Immature natural killer cell (primary cell): ENCODE results near the gene FKBP10. TPM values are rescaled to one million over a fixed set of nuclear protein-coding genes. Genes with fewer than 3 reads are reported as not detected.
"Not testable (repeated sequence)": the region's sequence is repeated elsewhere in the genome, so short reads cannot be mapped to it uniquely, and the experiment has no call there.

Experiments used
- DNase-seq, 3 donors: peaks; one replicate each; pipeline ENCODE4 v3.0.0; 2022; ENCODE audit warnings: mixed read lengths in 1 of 3
- H3K27ac Mint-ChIP-seq, 6 donors: one replicate each; pipeline ENCODE4 v1.8.0; 2020; ENCODE audit warnings: mixed read lengths in 6 of 6, mild to moderate bottlenecking in 5 of 6, inconsistent platforms in 4 of 6, moderate library complexity in 3 of 6
- H3K27me3 Mint-ChIP-seq, 3 donors: one replicate each; pipeline ENCODE4 v1.8.0; 2020 to 2021; ENCODE audit warnings: low read depth in 3 of 3, mild to moderate bottlenecking in 3 of 3, mixed read lengths in 3 of 3, moderate library complexity in 3 of 3, inconsistent platforms in 1 of 3
- H3K36me3 Mint-ChIP-seq, 3 donors: one replicate each; pipeline ENCODE4 v1.8.0; 2020; ENCODE audit warnings: mixed read lengths in 3 of 3, inconsistent platforms in 2 of 3, mild to moderate bottlenecking in 2 of 3
- H3K4me1 Mint-ChIP-seq, 2 donors: one replicate each; pipeline ENCODE4 v1.8.0; 2020; ENCODE audit warnings: inconsistent platforms in 2 of 2, mild to moderate bottlenecking in 2 of 2, mixed read lengths in 2 of 2, moderate library complexity in 1 of 2
- H3K4me3 Mint-ChIP-seq, 5 donors: one replicate each; pipeline ENCODE4 v1.8.0; 2020; ENCODE audit warnings: mild to moderate bottlenecking in 5 of 5, mixed read lengths in 5 of 5, inconsistent platforms in 3 of 5, moderate library complexity in 3 of 5
- H3K9me3 Mint-ChIP-seq, 6 donors: one replicate each; pipeline ENCODE4 v1.8.0; 2020; ENCODE audit warnings: mild to moderate bottlenecking in 6 of 6, mixed read lengths in 6 of 6, inconsistent platforms in 4 of 6, moderate library complexity in 3 of 6
- polyA plus RNA-seq, 3 donors: library from polyadenylated mRNA; unstranded; fragments of 300-500 nt; fragmentation: Illumina TruSeq; gene quantifications; one replicate each; pipeline ENCODE4 v1.2.3, GENCODE V29; 2021

FKBP10 gene
- polyA plus RNA-seq, 3 donors from 2014 or later = 0.43 to 0.71 TPM; not detected in 1

- H3K4me1 Mint-ChIP-seq = no peaks in the 10 kb centered on the region
- no peak overlapping the region for H3K27ac Mint-ChIP-seq
- H3K36me3 Mint-ChIP-seq = peaks cover 0 to 6% (median 0%) of the 10 kb centered on the region in 3 donors
- no peaks in the 10 kb centered on the region for H3K9me3 Mint-ChIP-seq
- no peak for DNase-seq
- H3K27me3 Mint-ChIP-seq = peaks cover 0 to 2% (median 1%) of the 10 kb centered on the region in 3 donors
- no peak overlapping the region for H3K4me3 Mint-ChIP-seq
These were observed 12.5 kb downstream of the FKBP10 start for GRCh38 chr17:41825175-41825845.

GRCh38 chr17:41829961-41830360 is 17.2 kb downstream of the FKBP10 start:
- not testable (repeated sequence) for H3K4me1 Mint-ChIP-seq, H3K4me3 Mint-ChIP-seq, H3K9me3 Mint-ChIP-seq, DNase-seq, H3K27me3 Mint-ChIP-seq, H3K27ac Mint-ChIP-seq
- peaks cover 0 to 13% (median 0%) of the 10 kb centered on the region in 3 donors for H3K36me3 Mint-ChIP-seq

DNA sequence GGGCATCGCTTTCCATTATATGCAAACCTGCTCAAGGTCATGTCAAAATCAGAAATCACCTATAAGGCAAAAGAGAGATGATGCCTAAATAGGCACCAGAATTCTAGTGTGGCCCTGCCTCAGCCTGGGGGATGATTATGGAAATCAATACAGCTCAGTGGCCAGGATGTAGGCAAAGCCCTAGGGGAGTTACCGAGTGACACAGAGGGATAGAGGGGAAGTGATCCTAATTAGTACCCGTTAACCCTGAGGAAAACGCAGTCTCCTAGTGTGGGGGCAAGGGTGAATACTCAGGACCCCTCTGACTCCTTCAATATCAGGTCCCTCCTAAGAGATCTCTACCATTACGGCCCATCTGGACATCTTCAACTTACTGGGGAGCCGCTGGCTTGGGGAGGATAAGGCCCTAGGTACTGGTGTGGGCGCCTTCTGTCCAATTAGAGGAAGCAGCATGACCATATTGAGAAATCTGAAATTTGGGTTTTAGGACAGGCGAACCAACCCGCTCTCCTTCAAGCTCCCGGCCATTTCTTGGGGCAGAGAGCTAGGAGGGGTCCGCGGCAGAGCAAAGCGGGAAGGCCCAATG is 22.5 kb downstream of the FKBP10 start:
- DNase-seq = no peak
- Mint-ChIP-seq H3K27ac (peak overlapping the region in 1 of 6 donors; percentile 40), H3K36me3 (peaks cover 0 to 7% (median 0%) of the 10 kb centered on the region in 3 donors), H3K27me3 (peaks cover 2 to 4% (median 3%) of the 10 kb centered on the region in 3 donors), H3K4me3 (peak overlapping the region; percentile 83 to 86 (median 84)), H3K4me1 (peaks cover 12 to 19% of the 10 kb centered on the region in 2 donors), H3K9me3 (no peaks in the 10 kb centered on the region)

- Mint-ChIP-seq H3K27me3 (peaks cover 2 to 4% (median 3%) of the 10 kb centered on the region in 3 donors), H3K4me3 (peak within 1 kb of the TSS; percentile 83 to 86 (median 84)), H3K4me1 (peaks cover 12 to 19% of the 10 kb centered on the region in 2 donors), H3K9me3 (no peaks in the 10 kb centered on the region), H3K36me3 (peaks cover 0 to 4% (median 0%) of the 10 kb centered on the region in 3 donors), H3K27ac (peak within 1 kb of the TSS in 1 of 6 donors; percentile 56)
- DNase-seq = peak; percentile 24 to 57 (median 39)
These were observed 23.2 kb downstream of the FKBP10 start, which contains the start of gene NT5C3B for GRCh38 chr17:41835800-41836549. Gene NT5C3B, minus strand, starts transcription at chr17:41836232. Its CDS starts 39 bp downstream, at chr17:41836193.

DNA sequence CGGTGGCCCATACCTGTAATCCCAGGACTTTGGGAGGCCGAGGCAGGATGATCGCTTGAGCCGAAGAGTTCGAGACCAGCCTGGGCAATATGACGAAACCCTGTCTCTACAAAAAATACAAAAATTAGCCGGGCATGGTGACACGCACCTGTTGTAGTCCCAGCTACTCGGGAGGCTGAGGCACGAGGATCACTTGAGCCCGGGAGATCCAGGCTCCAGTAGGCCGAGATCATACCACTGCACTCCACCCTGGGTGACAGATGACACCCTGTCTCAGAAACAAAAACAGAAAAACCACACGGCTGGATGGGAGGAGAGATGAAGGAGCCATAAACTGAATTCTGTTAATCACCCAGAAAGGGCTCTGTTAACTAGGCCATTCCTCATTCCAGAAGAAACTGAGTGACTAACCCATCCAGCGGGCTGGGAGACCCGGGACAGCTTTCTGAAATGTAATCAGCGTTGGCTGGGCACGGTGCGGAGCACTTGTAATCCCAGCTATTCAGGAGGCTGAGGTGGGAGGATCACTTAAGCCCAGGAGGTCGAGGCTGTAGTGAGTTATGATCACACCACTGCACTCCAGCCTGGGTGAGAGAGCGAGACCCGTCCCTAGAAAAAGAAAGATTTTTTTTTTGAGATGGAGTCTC is 23.9 kb downstream of the FKBP10 start:
- no peak overlapping the region for H3K27ac Mint-ChIP-seq
- peak overlapping the region; percentile 69 to 86 (median 80) for H3K4me3 Mint-ChIP-seq
- H3K36me3 Mint-ChIP-seq = no peaks in the 10 kb centered on the region
- peaks cover 12 to 19% of the 10 kb centered on the region in 2 donors for H3K4me1 Mint-ChIP-seq
- H3K27me3 Mint-ChIP-seq = peaks cover 2 to 4% (median 3%) of the 10 kb centered on the region in 3 donors
- no peaks in the 10 kb centered on the region for H3K9me3 Mint-ChIP-seq
- DNase-seq = no peak

DNA sequence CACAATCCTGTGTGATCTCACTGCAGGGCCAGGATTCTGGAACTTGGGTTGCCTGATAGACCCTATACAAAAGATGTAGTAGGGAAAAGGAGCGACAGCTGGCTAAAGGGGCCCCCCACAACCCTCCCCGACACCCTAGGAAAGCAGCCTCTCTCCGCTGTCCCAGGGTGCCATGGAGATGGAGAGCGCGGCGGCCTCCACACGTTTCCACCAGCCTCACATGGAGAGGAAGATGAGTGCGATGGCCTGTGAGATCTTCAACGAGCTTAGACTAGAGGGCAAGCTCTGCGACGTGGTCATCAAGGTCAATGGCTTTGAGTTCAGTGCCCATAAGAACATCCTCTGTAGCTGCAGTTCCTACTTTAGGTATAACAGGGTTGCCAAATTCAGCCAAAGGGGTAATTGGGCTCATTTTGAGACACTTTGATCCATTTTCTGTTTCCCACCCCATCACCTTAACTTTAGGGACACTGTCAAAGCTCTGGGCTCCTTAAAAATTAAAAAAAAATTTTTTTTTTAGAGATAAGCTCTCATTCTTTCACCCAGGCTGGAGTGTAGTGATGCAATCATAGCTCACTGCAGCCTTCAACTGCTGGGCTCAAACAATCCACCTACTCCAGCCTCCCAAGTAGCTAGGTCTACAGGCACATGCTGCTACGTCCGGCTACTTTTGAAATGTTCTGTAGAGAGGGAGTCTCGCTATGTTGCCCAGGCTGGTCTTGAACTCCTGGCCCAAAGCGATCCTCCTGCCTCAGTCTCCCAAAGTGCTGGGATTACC is 25.1 kb downstream of the FKBP10 start, which contains the start of gene KLHL10:
KLHL10 (plus strand) TSS at position 65 of the 778 bp plus-strand sequence; CDS start at position 173, 108 bp downstream.
- Mint-ChIP-seq H3K27me3 (peaks cover 2 to 4% (median 3%) of the 10 kb centered on the region in 3 donors), H3K4me1 (peaks cover 12 to 19% of the 10 kb centered on the region in 2 donors), H3K9me3 (no peaks in the 10 kb centered on the region), H3K4me3 (peak within 1 kb of the TSS; percentile 9 to 81 (median 76)), H3K36me3 (no peaks in the 10 kb centered on the region), H3K27ac (no peak within 1 kb of the TSS)
- DNase-seq = no peak

DNA sequence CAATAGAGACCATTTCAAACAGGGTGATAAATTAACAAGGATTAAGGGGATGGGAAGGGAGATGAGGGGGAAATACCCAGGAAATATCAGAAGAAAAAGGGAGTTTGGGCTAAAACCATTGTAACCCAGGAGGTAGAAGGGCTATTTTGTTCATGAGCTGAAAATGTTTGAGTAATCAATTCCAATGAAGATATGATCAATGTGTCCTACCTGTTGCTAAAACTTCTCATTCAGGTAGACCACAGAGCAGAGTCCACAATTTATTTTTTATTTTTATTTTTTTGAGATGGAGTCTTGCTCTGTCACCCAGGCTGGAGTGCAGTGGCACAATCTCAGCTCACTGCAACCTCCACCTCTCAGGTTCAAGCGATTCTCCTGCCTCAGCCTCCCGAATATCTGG is 26.6 kb downstream of the FKBP10 start:
- H3K4me3 Mint-ChIP-seq, H3K27me3 Mint-ChIP-seq, H3K36me3 Mint-ChIP-seq, H3K27ac Mint-ChIP-seq, DNase-seq, H3K9me3 Mint-ChIP-seq: not testable (repeated sequence)
- peaks cover 12 to 18% of the 10 kb centered on the region in 2 donors for H3K4me1 Mint-ChIP-seq

DNA sequence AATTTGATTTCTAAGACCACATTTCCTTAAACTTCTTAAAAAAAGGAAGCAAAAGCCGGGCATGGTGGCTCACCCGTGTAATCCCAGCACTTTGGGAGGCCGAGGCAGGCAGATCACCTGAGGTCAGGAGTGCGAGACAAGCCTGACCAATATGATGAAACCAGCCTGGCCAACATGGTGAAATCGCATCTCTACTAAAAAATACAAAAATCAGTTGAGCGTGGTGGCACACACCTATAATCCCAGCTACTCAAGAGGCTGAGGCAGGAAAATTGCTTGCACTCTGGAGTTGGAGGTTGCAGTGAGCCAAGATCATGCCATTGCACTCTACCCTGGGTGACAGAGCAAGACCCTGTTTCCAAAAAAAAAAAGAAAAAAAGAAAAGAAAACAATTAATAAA is 28.0 kb downstream of the FKBP10 start:
- not testable (repeated sequence) for H3K4me3 Mint-ChIP-seq, H3K27ac Mint-ChIP-seq, H3K9me3 Mint-ChIP-seq, H3K4me1 Mint-ChIP-seq, H3K27me3 Mint-ChIP-seq, DNase-seq, H3K36me3 Mint-ChIP-seq

DNA sequence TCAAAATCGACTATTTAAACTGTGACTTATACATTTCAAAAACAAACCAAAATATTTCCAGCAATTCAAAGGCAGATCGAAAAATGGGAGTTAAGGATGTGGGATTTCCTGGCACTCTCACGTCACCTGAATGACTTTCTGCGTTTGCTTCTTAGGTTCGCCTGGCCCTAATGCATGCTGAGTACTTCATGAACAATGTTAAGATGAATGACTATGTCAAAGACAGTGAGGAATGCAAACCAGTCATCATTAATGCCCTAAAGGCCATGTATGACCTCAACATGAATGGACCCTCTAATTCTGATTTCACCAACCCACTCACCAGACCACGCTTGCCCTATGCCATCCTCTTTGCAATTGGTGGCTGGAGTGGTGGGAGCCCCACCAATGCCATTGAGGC is 32.2 kb downstream of the FKBP10 start:
- Mint-ChIP-seq H3K27ac (no peak overlapping the region), H3K4me1 (peaks cover 5 to 25% of the 10 kb centered on the region in 2 donors), H3K27me3 (no peaks in the 10 kb centered on the region), H3K4me3 (no peak overlapping the region), H3K36me3 (no peaks in the 10 kb centered on the region), H3K9me3 (no peaks in the 10 kb centered on the region)
- DNase-seq = no peak

DNA sequence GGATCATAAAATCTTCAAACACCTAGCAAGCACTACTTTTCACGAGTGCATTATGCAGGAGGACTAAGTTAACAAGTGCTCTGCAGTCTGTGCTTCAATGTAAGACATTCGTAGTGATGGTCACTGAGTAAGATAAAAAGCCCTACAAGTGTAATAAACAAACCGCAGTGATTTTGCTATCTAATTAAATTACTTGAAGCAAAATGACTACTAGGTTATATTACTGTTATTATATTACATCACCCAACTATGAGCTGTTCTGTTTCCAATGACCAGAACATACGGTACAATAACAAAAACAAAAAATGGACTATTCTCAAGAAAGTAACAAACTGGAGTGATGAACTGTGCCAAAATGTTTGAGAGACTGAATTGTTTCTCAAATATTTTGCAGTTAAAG is 36.0 kb downstream of the FKBP10 start:
- peaks cover 0 to 5% (median 3%) of the 10 kb centered on the region in 3 donors for H3K36me3 Mint-ChIP-seq
- no peak overlapping the region for H3K27ac Mint-ChIP-seq

GRCh38 chr17:41849251-41849990 is 36.6 kb downstream of the FKBP10 start:
- peaks cover 0 to 8% (median 5%) of the 10 kb centered on the region in 3 donors for H3K36me3 Mint-ChIP-seq
- H3K9me3 Mint-ChIP-seq = no peaks in the 10 kb centered on the region
- no peaks in the 10 kb centered on the region for H3K27me3 Mint-ChIP-seq
- no peak for DNase-seq
- peaks cover 17 to 53% of the 10 kb centered on the region in 2 donors for H3K4me1 Mint-ChIP-seq
- no peak overlapping the region for H3K4me3 Mint-ChIP-seq
- H3K27ac Mint-ChIP-seq = no peak overlapping the region

More for the DNA sequence above, 36.0 kb downstream of the FKBP10 start:
- H3K27me3 Mint-ChIP-seq = no peaks in the 10 kb centered on the region
- peaks cover 17 to 48% of the 10 kb centered on the region in 2 donors for H3K4me1 Mint-ChIP-seq
- no peak overlapping the region for H3K4me3 Mint-ChIP-seq
- no peaks in the 10 kb centered on the region for H3K9me3 Mint-ChIP-seq
- no peak for DNase-seq

GRCh38 chr17:41851382-41851781 is 38.6 kb downstream of the FKBP10 start:
- not testable (repeated sequence) for DNase-seq, H3K9me3 Mint-ChIP-seq, H3K4me3 Mint-ChIP-seq, H3K27me3 Mint-ChIP-seq, H3K27ac Mint-ChIP-seq
- H3K36me3 Mint-ChIP-seq = peaks cover 0 to 11% (median 5%) of the 10 kb centered on the region in 3 donors
- H3K4me1 Mint-ChIP-seq = peaks cover 19 to 56% of the 10 kb centered on the region in 2 donors
